CD14-positive monocyte (primary cell): ENCODE data around the gene GREB1. TPM values are rescaled to one million over a fixed set of nuclear protein-coding genes. Genes with fewer than 3 reads are reported as not detected.

Experiments used
- DNase-seq, 3 donors: peaks; one replicate each; pipeline ENCODE4 v3.0.0-alpha.2; 2011 to 2022
- H2AFZ ChIP-seq: 2 replicates; pipeline ENCODE4 v1.6.0; 2012; ENCODE audit warnings: mild to moderate bottlenecking, low read depth, low read length, inconsistent platforms; ENCODE audit not compliant: insufficient read depth, poor library complexity, severe bottlenecking
- H3K27ac ChIP-seq, 2 donors: 1 replicate in 1 of 2; 2 replicates in 1 of 2; pipeline ENCODE4 v1.5.1; 2012 to 2013; ENCODE audit warnings: low read length in 2 of 2, control low read depth in 1 of 2, inconsistent platforms in 1 of 2, low read depth in 1 of 2, mild to moderate bottlenecking in 1 of 2
- H3K27me3 ChIP-seq, 2 donors: one replicate each; pipeline versions ENCODE4 v1.6.0 to v1.6.1; 2011 to 2013; ENCODE audit warnings: low read length in 2 of 2; ENCODE audit not compliant: control insufficient read depth in 2 of 2, insufficient read depth in 2 of 2
- H3K36me3 ChIP-seq, 2 donors: replicated peaks in 1 of 2; 1 replicate in 1 of 2; 2 replicates in 1 of 2; pipeline versions ENCODE4 v1.5.1 to v1.6.1; 2012 to 2013; ENCODE audit warnings: low read length in 2 of 2, control low read depth in 1 of 2, inconsistent platforms in 1 of 2, mild to moderate bottlenecking in 1 of 2; ENCODE audit not compliant: insufficient read depth in 2 of 2, control insufficient read depth in 1 of 2
- H3K4me1 ChIP-seq, 2 donors: 1 replicate in 1 of 2; 2 replicates in 1 of 2; pipeline versions ENCODE4 v1.5.1 to v1.6.1; 2012 to 2013; ENCODE audit warnings: low read length in 2 of 2, control low read depth in 1 of 2, inconsistent platforms in 1 of 2, mild to moderate bottlenecking in 1 of 2, moderate library complexity in 1 of 2; ENCODE audit not compliant: insufficient read depth in 2 of 2, control insufficient read depth in 1 of 2
- H3K4me2 ChIP-seq: replicated peaks from 2 replicates; pipeline ENCODE3; 2012; ENCODE audit warnings: low read length, moderate library complexity, mild to moderate bottlenecking; ENCODE audit not compliant: poor library complexity, severe bottlenecking; ENCODE audit errors: extremely low read depth
- H3K4me3 ChIP-seq, 3 experiments: fragments of 200-600 bp in 1 of 3; sonication (generic) in 1 of 3; replicated peaks in 1 of 3; 1 replicate in 2 of 3; 2 replicates in 1 of 3; pipeline ENCODE4 v1.5.1; 2011 to 2013; ENCODE audit warnings: low read length in 3 of 3, mild to moderate bottlenecking in 3 of 3, control low read depth in 2 of 3, low read depth in 2 of 3, inconsistent platforms in 1 of 3, moderate library complexity in 1 of 3
- H3K79me2 ChIP-seq: 2 replicates; pipeline ENCODE4 v1.6.0; 2012; ENCODE audit warnings: mild to moderate bottlenecking, control low read depth, inconsistent platforms, low read length, moderate library complexity; ENCODE audit not compliant: insufficient read depth
- H3K9ac ChIP-seq: 2 replicates; pipeline ENCODE4 v1.6.0; 2017; ENCODE audit warnings: low read length, mild to moderate bottlenecking; ENCODE audit not compliant: insufficient read depth, poor library complexity, severe bottlenecking
- H3K9me3 ChIP-seq, 2 donors: replicated peaks in 1 of 2; 1 replicate in 1 of 2; 2 replicates in 1 of 2; pipeline versions ENCODE4 v1.5.1 to v1.6.1; 2012 to 2013; ENCODE audit warnings: low read length in 2 of 2, control low read depth in 1 of 2; ENCODE audit not compliant: control insufficient read depth in 1 of 2, insufficient read depth in 1 of 2
- H4K20me1 ChIP-seq: 2 replicates; pipeline ENCODE4 v1.6.0; 2012; ENCODE audit warnings: mild to moderate bottlenecking, low read length, control low read depth, moderate library complexity; ENCODE audit not compliant: insufficient read depth
- H3K27ac Mint-ChIP-seq, 7 donors: one replicate each; pipeline ENCODE4 v1.8.0; 2020; ENCODE audit warnings: mild to moderate bottlenecking in 7 of 7, mixed read lengths in 7 of 7, moderate library complexity in 6 of 7, inconsistent platforms in 2 of 7
- H3K27me3 Mint-ChIP-seq, 3 donors: one replicate each; pipeline ENCODE4 v1.8.0; 2021 to 2022; ENCODE audit warnings: low read depth in 3 of 3, mild to moderate bottlenecking in 3 of 3, mixed read lengths in 3 of 3, moderate library complexity in 3 of 3, inconsistent platforms in 1 of 3
- H3K36me3 Mint-ChIP-seq, 2 donors: one replicate each; pipeline ENCODE4 v1.8.0; 2020; ENCODE audit warnings: mixed read lengths in 2 of 2, inconsistent platforms in 1 of 2, mild to moderate bottlenecking in 1 of 2
- H3K4me1 Mint-ChIP-seq: one replicate; pipeline ENCODE4 v1.8.0; 2020; ENCODE audit warnings: mild to moderate bottlenecking, mixed read lengths
- H3K4me3 Mint-ChIP-seq, 2 donors: one replicate each; pipeline ENCODE4 v1.8.0; 2020; ENCODE audit warnings: mild to moderate bottlenecking in 2 of 2, mixed read lengths in 2 of 2, moderate library complexity in 1 of 2
- H3K9me3 Mint-ChIP-seq, 7 donors: one replicate each; pipeline ENCODE4 v1.8.0; 2020 to 2022; ENCODE audit warnings: mixed read lengths in 7 of 7, mild to moderate bottlenecking in 6 of 7, moderate library complexity in 6 of 7, inconsistent platforms in 2 of 7
- CTCF ChIP-seq: fragments of 200-600 bp; IDR thresholded peaks from one replicate; pipeline ENCODE4 v1.8.0; 2022; ENCODE audit warnings: antibody characterized with exemption, mild to moderate bottlenecking
- WGBS: methylation state at CpG from one replicate; pipeline ENCODE4 v1.1.5; 2013; ENCODE audit warnings: missing lambda C conversion rate; ENCODE audit not compliant: insufficient coverage; 5-methylcytosine and 5-hydroxymethylcytosine counted together
- intact Hi-C, 2 donors: fragments of 100-400 bp; cut with micrococcal nuclease; formaldehyde crosslinking; loops; one replicate each; pipeline versions ENCODE4 v1.15.0 to v1.15.1; 2023
- polyA plus RNA-seq, 3 donors: library from polyadenylated mRNA; depleted of rRNA in 1 of 3; unstranded in 2 of 3; stranded (reverse) in 1 of 3; fragments of 300-500 nt in 2 of 3; fragments of >200 nt in 1 of 3; fragmentation: Illumina TruSeq in 2 of 3; gene quantifications; 1 replicate in 2 of 3; 2 replicates in 1 of 3; pipeline ENCODE4 v1.2.3, GENCODE V29; 2012 to 2021
- small RNA-seq: library from RNA; depleted of rRNA; stranded (forward); fragments of <200 nt; gene quantifications from one replicate; pipeline ENCODE3, GENCODE V24; 2012; ENCODE audit warnings: low read depth; ENCODE audit not compliant: insufficient read length

The GREB1 gene
- polyA plus RNA-seq, 3 donors = not detected

- Histone ChIP-seq H3K9ac (no peak overlapping the region), H3K4me3 (no peak overlapping the region), H4K20me1 (no peaks in the 10 kb centered on the region), H2AFZ (no peak overlapping the region), H3K79me2 (no peaks in the 10 kb centered on the region), H3K4me2 (no peak overlapping the region), H3K36me3 (no peaks in the 10 kb centered on the region), H3K27me3 (no peaks in the 10 kb centered on the region), H3K27ac (peak overlapping the region in 1 of 2 donors; percentile 61), H3K9me3 (no peaks in the 10 kb centered on the region), H3K4me1 (peaks cover 29 to 34% of the 10 kb centered on the region in 2 donors)
- Mint-ChIP-seq H3K4me1 (peaks cover 48% of the 10 kb centered on the region), H3K36me3 (peaks cover 0 to 3% of the 10 kb centered on the region in 2 donors), H3K27ac (peak overlapping the region; percentile 62 to 92 (median 85)), H3K4me3 (peak overlapping the region in 1 of 2 donors; percentile 63), H3K9me3 (no peaks in the 10 kb centered on the region), H3K27me3 (peaks cover 2 to 6% (median 2%) of the 10 kb centered on the region in 3 donors)
- TF ChIP-seq CTCF = no peak
- intact Hi-C loops = no loop called here
- DNase-seq = peak; percentile 62 to 85 (median 82)
- WGBS = 67% methylated on average over 1 of the region's 5 CpGs
These were observed 157.3 kb downstream of the GREB1 start for GRCh38 chr2:11691076-11691660.

Small RNAs within 50 kb of the gene (small RNA-seq; reads per million reads assigned to genes)
- gene MIR4429 (not detected), gene RN7SL674P (not detected), gene RNA5SP84 (not detected), gene RNU2-13P (3.1 reads per million, percentile 24 among the genes with 10 or more reads in this experiment)

Other genes starting within 250 kb of the GREB1 start
- 10 to 100 TPM in 1 of 3 donors, 1 to 10 TPM in 2; 2.8 to 10.2 (median 4.3) TPM for gene ROCK2, start 189.4 kb upstream of the GREB1 start, polyA plus RNA-seq
- gene E2F6, start 67.9 kb upstream of the GREB1 start, polyA plus RNA-seq = 1 to 10 TPM; 3.5 to 6.4 (median 3.7) TPM
- not detected for gene NTSR2, start 136.2 kb downstream of the GREB1 start, polyA plus RNA-seq
- 10 to 100 TPM in 1 of 3 donors, 1 to 10 TPM in 2; 1.8 to 17.6 (median 2.7) TPM for gene LPIN1, start 212.6 kb downstream of the GREB1 start, polyA plus RNA-seq